NCI-H748 (cell line): ENCODE data around the gene DHRS13.

Source experiments
- DNase-seq: peaks from one replicate; lab custom pipeline; 2025; ENCODE audit not compliant: unreplicated experiment; lab: John Stamatoyannopoulos, UW

Gene DHRS13

DNA sequence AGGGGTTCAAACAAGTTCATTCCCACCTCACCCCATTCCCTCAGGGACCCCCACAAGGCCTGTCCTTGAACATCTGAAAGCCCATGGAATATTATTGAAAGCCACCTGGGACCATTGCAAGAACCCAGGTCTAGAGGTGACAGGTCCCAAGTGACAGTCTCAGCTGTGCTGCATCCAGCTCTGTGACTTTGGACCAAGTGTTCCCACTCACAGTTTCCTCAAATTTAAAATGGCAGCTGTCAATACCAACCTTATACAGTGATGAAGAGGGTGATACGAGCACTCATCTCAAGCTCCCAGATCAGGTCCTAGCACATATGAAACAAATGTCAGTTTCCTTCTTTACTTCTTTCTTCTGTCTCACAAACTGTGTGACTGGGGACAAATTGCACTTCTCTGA is 38.9 kb downstream of the DHRS13 start:
- no peak for DNase-seq

DNA sequence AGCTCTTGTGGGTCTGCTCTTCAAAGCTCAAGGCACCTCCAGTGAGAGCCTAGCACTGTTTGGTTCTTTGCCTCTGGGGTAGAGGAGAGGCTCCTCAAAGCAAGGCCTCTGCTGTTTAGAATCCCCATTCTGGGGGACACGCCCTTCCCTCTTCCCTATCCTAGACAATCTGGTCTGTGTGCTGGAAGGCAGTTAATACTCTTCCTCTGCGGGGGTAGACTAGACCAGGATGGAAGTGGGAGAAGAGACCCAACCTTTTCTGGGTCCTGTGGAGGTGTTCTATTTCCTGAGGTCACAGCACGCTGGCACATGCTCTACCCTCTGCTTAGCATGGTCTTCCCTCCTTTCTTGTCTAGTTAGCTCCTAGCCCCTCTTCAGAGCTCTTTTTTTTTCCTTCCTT is 40.3 kb downstream of the DHRS13 start:
- DNase-seq: no peak

DNA sequence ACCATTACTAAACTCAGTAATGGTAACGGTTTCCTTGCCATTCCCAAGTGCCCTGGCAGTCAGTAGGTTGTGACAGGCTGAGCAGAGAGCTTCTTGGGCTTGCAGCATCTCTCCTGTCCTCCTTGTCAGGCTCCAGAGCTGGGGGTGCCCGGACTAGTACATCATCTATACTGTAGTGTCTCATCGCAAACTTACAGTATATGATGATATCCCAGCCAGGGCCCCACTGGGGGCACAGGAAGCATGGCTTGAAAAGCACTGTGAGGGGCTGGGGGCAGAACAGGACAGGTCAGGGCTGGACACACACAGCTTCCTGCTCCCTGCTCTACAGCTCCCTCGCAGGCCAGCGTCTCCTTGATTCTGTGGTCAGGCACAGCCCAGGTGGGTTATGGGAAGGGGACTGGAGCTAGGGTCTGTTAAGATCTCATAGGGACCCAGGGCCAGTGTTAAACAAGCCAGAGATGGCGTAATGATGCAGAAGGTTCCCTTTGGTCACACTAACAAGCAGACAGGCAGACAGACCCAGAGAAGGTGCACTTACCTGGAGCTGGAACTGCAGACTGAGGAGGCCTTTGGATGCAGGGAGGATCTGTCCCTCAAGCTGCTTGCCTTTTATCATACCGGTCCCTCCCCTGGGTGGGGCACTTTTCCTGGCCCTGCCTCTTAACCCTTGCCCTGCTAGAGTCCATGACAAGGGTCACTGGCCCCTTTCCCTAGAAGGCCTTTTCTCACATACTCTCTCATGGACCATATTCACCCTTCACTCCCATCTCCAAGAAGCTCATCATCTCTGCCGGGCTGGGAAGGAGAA is 41.3 kb downstream of the DHRS13 start:
- DNase-seq: no peak

DNA sequence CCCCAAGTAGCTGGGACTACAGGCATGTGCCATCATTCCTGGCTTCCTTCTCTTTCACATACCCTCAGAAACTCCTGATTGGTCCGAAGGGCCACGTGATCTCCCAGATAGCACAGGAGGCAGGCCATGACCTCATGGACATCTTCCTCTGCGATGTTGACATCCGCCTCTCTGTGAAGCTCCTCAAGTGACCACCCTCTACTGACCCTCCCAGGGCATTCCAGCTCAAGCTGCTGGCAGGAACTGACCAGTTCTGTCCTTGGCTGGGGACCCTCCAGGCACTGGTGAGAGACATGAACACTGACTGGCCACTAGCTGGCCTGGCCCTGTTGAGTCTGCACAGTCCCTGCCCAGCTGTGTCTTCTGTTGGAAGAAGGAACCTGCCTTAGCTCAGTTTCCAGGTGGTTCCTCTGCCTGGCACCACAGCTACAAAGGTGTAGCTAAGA is 42.5 kb downstream of the DHRS13 start:
- no peak for DNase-seq

DNA sequence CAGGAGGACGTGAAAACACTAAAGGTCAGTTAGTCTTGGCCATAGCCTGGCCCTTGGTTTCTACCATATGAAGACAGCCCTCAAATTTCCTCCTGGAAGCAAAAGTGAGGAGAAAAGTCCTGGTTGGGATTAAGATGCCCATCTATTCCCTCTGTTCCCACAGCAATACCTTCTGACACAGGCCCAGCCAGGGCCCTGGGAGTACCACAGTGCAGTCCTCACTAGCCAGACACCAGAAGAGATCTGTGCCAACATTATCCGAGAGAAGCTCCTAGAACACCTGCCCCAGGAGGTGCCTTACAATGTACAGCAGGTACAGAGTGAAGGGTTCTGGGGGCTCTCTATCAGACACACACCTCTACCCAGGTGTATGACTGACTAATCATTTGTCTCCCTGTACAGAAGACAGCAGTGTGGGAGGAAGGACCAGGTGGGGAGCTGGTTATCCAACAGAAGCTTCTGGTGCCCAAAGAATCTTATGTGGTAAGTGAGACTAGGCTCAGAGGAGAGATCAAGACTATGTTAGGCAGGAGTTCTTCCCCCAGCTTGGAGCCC is 44.0 kb downstream of the DHRS13 start:
- no peak for DNase-seq

DNA sequence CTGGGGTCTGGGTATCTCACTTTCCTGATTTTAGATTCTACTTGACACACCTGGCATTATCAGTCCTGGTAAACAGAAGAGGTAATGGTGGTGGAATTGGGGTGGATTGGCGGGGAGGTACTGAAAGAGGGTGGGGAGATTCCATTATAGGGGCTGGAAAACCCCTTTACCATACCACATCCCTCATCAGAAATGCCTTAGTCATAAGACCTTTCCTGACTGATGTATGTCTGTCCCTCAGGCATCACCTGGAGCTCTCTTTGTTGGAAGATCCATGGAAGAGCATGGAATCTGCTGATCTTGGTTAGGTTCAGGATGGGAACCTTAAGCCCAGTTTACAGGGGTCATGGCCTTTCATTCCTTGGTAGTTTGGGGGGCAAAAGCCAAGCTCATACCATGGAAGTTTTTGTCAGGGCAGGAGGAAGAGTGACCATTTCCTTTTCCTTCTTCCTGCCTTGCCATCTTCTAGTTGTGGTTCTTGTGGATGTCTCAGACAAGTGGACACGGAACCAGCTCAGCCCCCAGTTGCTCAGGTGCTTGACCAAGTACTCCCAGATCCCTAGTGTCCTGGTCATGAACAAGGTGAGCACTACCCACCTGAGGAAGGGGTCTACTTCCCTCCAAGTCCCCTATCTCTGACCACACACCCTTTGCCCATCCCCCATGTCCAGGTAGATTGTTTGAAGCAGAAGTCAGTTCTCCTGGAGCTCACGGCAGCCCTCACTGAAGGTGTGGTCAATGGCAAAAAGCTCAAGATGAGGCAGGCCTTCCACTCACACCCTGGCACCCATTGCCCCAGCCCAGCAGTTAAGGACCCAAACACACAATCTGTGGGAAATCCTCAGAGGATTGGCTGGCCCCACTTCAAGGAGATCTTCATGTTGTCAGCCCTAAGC is 44.7 kb downstream of the DHRS13 start:
- no peak for DNase-seq

DNA sequence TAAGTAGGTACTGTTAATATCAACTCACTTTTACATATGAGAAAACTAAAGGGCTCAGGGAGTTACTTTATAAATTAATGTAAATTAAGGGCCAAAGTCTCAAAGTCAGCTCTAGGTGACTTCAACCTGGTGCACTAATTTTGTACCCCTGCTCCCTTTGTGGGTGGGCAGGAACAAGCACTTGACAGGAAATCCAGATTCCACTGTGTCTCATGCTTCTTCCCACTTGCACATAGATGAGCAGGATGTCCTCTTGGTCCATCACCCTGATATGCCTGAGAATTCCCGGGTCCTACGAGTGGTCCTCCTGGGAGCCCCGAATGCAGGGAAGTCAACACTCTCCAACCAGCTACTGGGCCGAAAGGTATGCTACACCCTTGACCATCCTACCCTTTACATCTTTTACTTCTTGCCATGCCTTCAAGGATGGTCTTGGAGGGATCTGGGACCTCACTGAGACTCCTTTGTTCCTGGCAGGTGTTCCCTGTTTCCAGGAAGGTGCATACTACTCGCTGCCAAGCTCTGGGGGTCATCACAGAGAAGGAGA is 46.8 kb downstream of the DHRS13 start:
- DNase-seq: no peak

DNA sequence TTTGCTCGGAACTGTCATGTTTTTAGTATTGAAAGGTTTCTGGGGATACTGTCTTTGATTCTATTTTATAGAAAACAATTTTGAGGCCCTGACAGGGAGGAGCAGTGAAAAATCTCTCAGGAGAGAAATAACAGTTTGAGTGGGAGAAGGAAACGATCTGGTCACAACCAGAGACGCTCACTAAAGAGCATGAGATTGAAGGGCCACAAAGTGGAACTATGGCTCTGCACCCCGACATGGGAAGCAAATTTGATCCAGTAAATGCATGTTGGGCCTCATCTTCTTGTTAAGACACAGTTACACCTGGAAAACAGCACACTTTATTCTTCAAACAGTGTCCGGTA is 47.6 kb downstream of the DHRS13 start:
- no peak for DNase-seq

DNA sequence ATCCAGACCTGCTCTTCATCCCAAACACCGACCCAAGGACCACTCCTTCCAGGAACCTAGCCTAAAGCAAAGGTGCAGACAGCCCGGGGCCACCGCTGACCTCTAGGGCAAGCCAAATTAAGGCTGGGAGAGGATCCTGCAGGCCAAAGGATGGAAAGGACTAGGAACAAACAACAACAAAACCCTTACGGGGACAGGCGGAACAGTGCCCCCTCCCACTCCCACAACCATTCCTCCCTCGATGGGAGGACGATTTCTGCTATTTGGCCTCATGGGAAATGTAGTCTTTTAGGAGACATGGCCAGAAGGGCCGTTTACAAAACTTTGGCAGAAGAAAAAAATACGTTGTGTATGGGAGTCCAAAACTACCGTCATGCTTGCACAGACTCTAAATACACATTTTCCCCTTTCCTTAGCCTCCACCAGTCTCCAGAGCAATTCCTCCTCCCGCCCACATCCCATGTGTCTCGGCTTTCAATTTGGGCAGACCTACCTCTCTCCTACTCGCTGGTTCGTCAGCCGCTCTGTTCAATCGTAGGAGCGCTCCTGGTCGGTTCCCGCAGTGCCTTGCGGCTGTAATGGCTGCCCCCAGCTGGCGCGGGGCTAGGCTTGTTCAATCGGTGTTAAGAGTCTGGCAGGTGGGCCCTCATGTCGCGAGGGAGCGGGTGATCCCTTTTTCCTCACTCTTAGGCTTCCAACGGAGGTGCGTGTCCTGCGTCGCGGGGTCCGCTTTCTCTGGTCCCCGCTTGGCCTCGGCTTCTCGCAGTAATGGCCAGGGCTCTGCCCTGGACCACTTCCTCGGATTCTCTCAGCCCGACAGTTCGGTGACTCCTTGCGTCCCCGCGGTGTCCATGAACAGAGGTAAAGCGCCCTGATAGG is 48.2 kb downstream of the DHRS13 start, which contains the start of gene ERAL1:
Gene ERAL1, plus strand, starts transcription at position 560 of the 879 bp plus-strand sequence. Its CDS starts 19 bp downstream, at position 579.
- peak; percentile 93 for DNase-seq

DNA sequence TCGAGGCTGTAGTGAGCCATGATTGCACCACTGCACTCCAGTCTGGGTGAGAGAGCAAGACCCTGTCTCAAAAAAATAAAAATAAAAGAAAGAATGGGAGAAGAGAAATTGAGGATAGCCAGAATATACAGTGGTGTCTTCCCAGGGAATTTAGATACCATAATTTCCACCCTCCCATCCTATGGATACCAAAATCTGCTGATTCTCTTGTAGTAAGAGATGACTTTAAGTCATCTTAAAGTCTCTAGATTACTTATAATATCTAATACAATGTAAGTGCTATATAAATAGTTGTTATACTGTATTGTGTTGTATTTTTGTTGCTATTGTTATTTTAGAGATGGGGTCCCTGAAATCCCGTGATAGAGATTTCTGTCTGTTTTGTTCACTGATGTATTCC is 49.6 kb downstream of the DHRS13 start:
- no peak for DNase-seq

DNA sequence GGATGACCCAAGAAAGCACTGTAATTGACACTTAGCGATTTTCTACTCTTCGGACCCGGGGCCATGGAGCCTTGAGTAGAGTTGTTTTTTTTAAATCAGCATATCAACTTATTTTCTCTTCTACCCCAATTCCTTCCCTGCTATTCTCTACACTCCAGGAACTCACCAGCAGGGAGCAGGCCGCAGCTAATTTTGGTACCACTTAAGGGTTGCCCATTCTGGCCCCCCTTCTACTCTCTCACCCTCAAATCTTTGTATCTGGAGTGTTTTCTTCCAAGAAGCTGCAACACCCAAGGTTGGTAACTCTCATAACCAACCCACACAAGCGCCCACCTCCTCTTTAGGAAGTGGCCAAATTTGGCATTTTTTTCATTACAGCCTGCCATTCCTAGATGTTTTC is 53.6 kb downstream of the DHRS13 start:
- peak; percentile 21 for DNase-seq

DNA sequence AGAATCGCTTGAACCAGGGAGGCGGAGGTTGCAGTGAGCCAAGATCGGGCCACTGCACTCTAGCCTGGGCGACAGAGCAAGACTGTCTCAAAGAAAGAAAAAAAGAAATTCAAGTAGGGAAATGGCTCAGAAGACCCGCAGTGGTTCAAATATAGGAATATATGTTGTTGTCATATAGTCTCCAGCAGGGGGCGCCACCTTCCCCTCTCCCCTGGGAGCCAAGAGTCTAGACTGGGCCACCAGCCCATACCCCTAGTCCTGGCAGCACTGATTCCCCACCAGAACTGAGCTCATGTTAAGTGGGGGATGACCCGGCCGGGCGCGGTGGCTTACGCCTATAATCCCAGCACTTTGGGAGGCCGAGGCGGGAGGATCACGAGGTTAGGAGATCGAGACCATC is 54.2 kb downstream of the DHRS13 start:
- peak; percentile 26 for DNase-seq
